Amniotic epithelial cell (primary cell): ENCODE measurements around the gene XIST.
"Not testable (repeated sequence)": the region's sequence is repeated elsewhere in the genome, so short reads cannot be mapped to it uniquely, and the experiment has no call there.

ENCODE experiments used
- DNase-seq: peaks from one replicate; pipeline ENCODE4 v3.0.0-alpha.2; 2010; ENCODE audit warnings: low read depth

Gene XIST

DNA sequence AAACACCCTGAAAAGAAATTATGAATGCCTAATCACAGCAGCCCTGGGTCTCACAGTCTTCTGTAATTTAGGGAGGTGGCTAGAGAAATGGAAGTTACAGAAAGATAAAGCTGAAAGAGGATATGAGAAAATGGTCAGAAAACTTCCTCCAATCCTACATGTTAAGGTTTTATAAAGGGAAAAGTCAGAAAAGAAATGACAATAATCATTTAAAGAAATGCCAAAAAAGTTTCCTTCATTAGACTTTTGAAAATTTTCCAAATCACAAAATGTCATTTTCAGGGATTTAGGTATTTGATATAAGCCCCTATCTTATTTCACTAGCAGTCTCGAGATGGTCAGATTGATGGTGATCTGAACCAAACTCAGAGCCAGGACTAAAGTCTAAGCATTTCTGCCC, 13.4 kb downstream of the XIST start:
- no peak for DNase-seq

DNA sequence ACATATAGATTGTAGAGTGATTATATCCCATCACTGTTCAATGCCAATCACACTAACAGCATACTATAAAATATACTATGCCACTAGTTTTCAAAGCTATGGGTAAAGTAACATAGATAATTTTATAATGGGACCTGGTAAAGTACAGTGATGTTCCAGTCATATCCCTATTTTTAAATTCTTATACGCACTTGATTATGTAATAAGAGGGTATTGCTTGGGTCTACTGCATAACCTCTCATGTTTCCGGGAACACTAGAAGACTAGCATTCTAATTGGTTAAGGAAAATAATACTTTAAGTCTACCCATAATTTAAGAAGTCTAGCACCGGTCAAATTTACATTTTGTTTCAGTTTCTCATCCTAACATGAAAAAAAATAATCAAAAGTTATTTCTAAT, 14.4 kb downstream of the XIST start:
- DNase-seq = no peak

GRCh38 chrX:73836956-73837477, 15.5 kb downstream of the XIST start:
- no peak for DNase-seq

DNA sequence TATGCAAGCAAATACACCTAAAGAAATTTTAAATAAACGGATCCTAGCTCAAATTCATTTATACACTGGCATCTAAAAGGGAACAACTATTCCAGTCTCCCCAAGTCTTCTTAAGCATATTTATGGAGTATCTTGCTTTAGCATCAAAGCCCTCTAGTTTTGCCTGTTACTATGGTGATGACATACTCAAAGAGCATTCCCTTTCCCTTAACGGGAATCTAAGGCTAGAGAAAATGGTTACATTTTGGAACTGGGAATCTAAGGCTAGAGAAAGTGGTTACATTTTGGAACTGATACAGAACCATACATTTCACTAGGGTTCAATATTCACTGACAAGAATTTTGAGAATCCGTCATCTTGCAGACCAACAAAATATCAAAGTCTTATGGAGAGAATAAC, 18.3 kb downstream of the XIST start:
- DNase-seq = no peak

DNA sequence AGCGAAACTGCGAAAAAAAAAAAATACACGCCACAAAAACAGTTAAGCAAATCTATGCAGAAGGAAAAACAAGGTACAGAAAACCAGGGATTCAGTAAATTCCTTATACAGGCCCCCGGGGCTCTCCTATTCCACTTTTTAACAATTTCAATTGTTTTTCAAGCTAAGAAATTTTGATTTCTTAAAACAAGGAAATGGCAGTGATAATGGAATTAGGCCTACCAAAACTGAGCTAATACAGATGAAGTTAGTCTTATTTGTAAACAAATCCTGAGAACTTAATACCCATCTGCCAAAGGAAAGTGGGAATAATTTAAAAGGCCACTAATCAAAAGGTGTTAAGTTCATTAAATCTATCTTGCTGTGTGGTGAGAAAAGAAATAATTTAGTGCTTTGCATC, 20.2 kb downstream of the XIST start:
- DNase-seq = no peak

- DNase-seq = no peak
Observed at GRCh38 chrX:73831500-73831899, 21.0 kb downstream of the XIST start.

DNA sequence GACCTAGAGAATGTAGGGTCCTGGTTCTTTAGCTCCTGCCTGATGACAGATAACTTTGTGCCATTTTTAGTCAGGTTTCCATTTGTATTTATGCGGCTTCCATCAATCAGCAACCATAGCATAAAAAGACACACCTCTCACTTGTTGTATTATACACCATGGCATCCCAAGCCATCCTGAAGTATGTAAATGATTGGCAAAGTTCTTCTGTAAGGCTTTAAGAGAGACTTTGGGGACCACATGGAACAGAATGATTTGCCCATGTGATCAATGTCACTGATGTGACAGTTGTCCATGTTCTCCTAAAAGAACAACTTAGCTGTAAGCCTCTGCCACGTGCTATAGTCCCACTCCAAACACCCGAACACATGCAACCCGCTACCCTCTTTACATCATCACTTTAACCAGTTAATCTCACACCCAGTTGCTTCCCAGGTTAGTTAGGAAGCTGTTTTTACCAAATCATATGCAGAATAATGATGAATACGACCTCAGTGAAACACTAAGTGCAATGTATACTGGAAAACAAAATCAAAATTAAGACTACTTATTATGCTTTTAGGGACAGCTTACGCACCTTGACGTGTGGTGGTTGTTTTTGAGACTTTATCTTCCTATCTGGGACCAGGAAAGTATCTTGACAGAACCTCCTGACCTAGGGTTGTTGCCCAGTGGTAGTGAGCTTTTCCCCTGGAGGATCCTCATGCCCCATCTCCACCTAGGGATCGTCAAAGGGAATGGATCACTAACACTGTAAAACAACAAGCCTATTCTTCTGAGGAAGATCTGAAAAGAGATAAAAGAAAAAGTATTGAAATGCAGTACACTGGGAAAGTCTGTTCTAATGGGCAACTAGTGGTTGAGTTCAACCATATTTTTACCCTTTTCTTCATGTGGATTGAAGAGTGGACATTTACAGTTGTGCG, 21.8 kb downstream of the XIST start:
- no peak for DNase-seq

DNA sequence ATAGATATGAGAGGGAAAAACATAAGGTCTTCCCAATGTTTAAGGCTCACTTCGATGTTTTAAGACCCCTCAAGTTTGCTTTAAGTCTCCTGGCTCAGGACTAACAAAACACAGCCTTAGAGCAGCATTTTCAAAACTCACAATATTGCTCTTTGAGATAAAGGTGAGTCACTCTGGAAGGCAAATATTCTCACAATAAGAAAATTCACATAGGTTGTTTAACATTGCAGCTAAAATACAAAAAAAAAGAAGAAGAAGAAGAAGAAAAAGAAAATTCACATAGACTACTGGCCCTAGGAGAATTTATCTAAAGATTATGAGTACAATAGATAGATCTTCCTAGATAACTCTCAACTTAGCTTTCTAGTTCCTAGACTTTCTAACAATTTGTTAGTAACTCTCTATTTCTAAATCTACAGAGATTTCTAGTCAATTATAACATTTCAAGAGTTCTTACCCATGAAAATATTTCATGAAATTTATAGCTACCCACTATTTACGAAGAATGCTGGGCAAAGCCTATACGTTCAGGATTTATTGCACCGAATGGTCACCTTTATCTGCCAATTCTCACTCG, 22.5 kb downstream of the XIST start:
- no peak for DNase-seq

- DNase-seq = no peak
Observed at GRCh38 chrX:73828080-73828720, 24.3 kb downstream of the XIST start.

- no peak for DNase-seq
Observed at GRCh38 chrX:73827406-73827805, 25.1 kb downstream of the XIST start.

- DNase-seq = no peak
Observed at GRCh38 chrX:73826996-73827395, 25.5 kb downstream of the XIST start.

DNA sequence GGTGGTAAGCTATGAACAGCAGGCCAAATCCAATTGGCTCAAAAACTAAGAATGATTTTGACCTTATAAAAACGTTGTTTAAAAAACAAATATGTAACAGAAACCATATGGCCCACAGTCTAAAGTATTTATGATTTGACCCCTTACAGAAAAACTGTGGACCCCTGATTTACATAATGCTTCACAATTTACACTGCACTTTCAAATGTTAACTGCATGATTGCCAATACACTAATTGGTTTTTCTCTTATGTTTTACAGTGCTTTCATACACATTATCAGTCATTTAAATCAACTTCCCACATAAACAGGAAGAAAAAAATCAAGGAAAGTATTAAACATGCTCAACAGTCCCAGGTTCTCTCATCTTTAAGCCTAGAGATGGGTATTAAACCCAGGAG, 26.9 kb downstream of the XIST start:
- no peak for DNase-seq

DNA sequence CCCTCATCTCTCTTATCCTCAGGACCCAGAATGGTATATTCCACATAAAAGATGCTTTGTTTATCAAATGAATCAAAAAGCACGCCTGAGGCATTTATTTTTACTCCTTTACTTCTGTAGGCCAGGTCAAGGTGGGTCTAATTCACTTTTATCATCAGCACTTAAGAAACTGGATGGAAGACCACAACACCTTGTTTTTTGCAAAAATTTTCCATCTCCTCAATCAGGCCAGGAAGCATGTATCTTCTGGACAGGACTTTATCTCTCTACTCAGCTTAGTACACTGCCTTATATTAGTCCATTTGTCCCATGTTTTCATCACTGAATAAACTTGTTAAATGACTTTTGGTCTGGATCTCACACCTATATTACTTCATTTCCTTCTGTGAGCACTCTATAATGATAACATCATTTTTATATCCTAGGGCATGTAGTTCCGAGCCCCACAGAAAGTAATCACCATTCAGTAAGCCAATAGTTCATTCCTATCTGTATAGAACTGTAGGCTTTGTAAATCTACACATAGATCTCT, 29.0 kb downstream of the XIST start:
- DNase-seq = no peak

GRCh38 chrX:73822775-73823174, 29.7 kb downstream of the XIST start:
- DNase-seq = no peak

DNA sequence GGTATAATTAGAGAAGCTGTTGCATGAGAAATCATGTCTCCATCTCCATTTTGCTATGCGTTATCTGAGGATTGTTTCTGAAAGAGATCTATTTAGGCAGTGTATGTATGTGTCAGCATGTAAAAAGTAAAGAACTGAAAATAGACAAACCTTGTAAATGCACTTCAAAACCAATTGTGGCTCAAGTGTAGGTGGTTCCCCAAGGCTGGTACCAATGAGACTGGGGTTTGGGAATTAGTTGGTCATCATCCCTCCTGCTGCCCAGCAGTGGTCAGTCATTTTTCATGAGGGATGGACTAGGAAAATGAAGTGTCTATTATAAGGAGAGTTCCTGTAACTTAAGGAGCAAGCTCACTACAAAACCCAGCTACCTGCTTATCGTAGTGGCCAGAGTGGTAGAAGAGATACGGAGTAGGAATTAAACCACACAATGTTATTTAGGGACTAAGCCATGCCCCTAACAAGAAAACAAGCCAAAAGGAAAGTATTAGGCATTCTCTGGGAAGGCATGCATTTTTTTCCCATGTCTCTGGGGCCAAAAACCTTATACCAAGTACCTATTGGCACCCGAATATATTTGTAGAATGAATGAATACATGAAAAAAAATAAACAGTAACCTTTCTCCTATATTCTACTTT, 30.5 kb downstream of the XIST start:
- DNase-seq = no peak

GRCh38 chrX:73819864-73820558, 32.5 kb downstream of the XIST start:
- DNase-seq = not testable (repeated sequence)

GRCh38 chrX:73818200-73819116, 34.1 kb downstream of the XIST start:
- DNase-seq = no peak

DNA sequence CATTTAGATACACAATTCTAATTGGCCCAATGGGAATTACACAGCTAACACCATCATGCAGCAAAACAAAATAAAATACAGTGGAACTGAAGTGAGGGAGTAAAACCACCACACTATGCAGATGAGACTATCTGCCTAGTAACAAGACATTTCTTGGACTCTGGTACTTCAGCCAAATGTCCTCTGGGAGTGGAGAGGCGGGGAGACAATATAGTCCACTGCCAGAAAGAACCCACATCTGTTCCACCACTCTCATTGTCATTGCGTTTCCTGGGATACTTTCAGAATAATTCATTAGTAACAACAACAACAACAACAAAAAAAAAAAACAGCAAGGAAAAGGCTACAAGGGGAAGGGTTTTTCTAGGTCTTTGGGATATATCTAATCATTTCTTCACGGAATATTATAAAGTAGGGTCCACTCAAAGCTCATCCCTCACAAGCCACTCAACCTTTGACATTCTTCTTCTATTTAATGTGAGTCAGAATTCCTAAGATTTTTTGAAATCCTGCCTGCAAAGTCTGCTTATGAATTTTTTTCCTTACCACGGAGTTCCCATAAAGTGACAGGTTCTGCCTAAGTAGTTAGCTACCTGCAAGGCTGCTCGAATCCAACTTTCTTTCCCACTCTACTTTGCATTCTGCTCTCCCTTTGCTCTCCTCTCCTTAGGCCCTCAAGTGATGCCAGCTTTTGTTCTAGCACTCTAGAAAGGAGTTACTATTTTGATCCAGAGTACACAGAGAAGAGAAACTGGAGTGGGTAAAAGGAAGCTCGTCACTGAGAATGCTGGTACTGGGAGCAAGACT, 34.9 kb downstream of the XIST start:
- no peak for DNase-seq

- no peak for DNase-seq
Observed at GRCh38 chrX:73812256-73812655, 40.3 kb downstream of the XIST start.

DNA sequence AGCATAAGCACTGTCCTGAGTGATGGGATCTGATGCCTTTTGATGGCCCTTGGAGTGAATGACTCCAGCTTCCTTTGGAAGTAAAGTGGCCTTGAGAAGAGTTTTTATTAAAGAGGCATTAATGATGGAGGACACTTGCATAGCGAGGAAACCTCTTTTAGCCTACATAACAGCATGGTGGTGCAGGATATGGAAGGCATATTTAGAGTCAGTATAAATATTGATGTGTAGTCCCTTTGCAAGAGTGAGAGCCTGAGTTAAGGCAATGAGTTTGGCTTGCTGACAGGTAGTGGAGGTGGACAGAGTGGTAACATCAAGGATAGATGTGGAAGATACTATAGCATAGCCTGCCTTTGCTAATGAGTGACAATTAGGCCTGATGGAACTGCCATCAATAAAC, 48.4 kb downstream of the XIST start:
- DNase-seq = not testable (repeated sequence)
